Measurements from ENCODE around the gene SLC6A18. TPM values are rescaled to one million over a fixed set of nuclear protein-coding genes. Genes with fewer than 3 reads are reported as not detected.
A peak's percentile ranks its signal among the peaks of the same experiment; 100 is the strongest.

SLC6A18 gene
- total and polyA plus RNA-seq, 2 of the 13 experiments (the other 11 are each of a cell fraction or from before 2014, with no cell fraction given), result not detected

- TF ChIP-seq NRL (CRISPR knock-in tag; IDR thresholded peaks at IDR 0.05; ENCODE audit: borderline replicate concordance) (peak; percentile 16; the same call in 1 of the 2 replicates), ZNF687 (CRISPR knock-in tag; IDR thresholded peaks at IDR 0.05) (peak; percentile 87), ZSCAN9 (CRISPR knock-in tag; IDR thresholded peaks at IDR 0.05; ENCODE audit: borderline replicate concordance) (no peak), ARNT (IDR thresholded peaks at IDR 0.05) (no peak), ZNF598 (CRISPR knock-in tag; IDR thresholded peaks at IDR 0.05; ENCODE audit: borderline replicate concordance) (no peak), KDM3A (CRISPR knock-in tag; IDR thresholded peaks at IDR 0.05; ENCODE audit: low read depth) (peak; percentile 30; the same call in 1 of the 2 replicates), SOX6 (IDR thresholded peaks at IDR 0.05) (no peak), SOX6 (CRISPR knock-in tag; IDR thresholded peaks at IDR 0.05) (peak; percentile 70), ZMYM2 (CRISPR knock-in tag; IDR thresholded peaks at IDR 0.05) (peak; percentile 87), YY1 (IDR thresholded peaks at IDR 0.05; ENCODE audit: insufficient read depth, insufficient replicate concordance, low read depth, low read length) (no peak)
- TF ChIP-seq, protein P1, sequence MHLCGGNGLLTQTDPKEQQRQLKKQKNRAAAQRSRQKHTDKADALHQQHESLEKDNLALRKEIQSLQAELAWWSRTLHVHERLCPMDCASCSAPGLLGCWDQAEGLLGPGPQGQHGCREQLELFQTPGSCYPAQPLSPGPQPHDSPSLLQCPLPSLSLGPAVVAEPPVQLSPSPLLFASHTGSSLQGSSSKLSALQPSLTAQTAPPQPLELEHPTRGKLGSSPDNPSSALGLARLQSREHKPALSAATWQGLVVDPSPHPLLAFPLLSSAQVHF (CRISPR knock-in tag; IDR thresholded peaks at IDR 0.05), result no peak
- TF ChIP-seq, protein P2, sequence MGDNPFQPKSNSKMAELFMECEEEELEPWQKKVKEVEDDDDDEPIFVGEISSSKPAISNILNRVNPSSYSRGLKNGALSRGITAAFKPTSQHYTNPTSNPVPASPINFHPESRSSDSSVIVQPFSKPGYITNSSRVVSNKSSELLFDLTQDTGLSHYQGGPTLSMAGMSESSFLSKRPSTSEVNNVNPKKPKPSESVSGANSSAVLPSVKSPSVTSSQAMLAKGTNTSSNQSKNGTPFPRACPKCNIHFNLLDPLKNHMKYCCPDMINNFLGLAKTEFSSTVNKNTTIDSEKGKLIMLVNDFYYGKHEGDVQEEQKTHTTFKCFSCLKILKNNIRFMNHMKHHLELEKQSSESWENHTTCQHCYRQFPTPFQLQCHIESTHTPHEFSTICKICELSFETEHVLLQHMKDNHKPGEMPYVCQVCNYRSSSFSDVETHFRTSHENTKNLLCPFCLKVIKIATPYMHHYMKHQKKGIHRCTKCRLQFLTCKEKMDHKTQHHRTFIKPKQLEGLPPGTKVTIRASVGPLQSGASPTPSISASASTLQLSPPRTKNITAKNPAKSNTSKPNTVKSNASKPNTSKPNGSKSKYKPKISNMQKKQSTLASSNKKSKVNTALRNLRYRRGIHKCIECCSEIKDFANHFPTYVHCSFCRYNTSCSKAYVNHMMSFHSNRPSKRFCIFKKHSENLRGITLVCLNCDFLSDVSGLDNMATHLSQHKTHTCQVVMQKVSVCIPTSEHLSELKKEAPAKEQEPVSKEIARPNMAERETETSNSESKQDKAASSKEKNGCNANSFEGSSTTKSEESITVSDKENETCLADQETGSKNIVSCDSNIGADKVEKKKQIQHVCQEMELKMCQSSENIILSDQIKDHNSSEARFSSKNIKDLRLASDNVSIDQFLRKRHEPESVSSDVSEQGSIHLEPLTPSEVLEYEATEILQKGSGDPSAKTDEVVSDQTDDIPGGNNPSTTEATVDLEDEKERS (CRISPR knock-in tag; IDR thresholded peaks at IDR 0.05), result 0 out of 2 replicates have a peak, but pooled peaks have one; percentile 36
- TF ChIP-seq, protein P3, sequence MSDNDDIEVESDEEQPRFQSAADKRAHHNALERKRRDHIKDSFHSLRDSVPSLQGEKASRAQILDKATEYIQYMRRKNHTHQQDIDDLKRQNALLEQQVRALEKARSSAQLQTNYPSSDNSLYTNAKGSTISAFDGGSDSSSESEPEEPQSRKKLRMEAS (IDR thresholded peaks at IDR 0.05), result peak; percentile 63
- TF ChIP-seq, protein P4, sequence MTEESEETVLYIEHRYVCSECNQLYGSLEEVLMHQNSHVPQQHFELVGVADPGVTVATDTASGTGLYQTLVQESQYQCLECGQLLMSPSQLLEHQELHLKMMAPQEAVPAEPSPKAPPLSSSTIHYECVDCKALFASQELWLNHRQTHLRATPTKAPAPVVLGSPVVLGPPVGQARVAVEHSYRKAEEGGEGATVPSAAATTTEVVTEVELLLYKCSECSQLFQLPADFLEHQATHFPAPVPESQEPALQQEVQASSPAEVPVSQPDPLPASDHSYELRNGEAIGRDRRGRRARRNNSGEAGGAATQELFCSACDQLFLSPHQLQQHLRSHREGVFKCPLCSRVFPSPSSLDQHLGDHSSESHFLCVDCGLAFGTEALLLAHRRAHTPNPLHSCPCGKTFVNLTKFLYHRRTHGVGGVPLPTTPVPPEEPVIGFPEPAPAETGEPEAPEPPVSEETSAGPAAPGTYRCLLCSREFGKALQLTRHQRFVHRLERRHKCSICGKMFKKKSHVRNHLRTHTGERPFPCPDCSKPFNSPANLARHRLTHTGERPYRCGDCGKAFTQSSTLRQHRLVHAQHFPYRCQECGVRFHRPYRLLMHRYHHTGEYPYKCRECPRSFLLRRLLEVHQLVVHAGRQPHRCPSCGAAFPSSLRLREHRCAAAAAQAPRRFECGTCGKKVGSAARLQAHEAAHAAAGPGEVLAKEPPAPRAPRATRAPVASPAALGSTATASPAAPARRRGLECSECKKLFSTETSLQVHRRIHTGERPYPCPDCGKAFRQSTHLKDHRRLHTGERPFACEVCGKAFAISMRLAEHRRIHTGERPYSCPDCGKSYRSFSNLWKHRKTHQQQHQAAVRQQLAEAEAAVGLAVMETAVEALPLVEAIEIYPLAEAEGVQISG (CRISPR knock-in tag; IDR thresholded peaks at IDR 0.05), result peak; percentile 58
- TF ChIP-seq, protein P5, sequence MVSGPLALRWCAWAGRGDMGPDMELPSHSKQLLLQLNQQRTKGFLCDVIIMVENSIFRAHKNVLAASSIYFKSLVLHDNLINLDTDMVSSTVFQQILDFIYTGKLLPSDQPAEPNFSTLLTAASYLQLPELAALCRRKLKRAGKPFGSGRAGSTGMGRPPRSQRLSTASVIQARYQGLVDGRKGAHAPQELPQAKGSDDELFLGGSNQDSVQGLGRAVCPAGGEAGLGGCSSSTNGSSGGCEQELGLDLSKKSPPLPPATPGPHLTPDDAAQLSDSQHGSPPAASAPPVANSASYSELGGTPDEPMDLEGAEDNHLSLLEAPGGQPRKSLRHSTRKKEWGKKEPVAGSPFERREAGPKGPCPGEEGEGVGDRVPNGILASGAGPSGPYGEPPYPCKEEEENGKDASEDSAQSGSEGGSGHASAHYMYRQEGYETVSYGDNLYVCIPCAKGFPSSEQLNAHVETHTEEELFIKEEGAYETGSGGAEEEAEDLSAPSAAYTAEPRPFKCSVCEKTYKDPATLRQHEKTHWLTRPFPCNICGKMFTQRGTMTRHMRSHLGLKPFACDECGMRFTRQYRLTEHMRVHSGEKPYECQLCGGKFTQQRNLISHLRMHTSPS (CRISPR knock-in tag; IDR thresholded peaks at IDR 0.05; ENCODE audit: low read depth), result peak; percentile 73; the same call in 1 of the 2 replicates
Measured at GRCh38 chr5:1181451-1182359, 43.5 kb upstream of the SLC6A18 start (continued).

Data from HepG2 (cell line).